Choroid plexus epithelial cell (primary cell): ENCODE results near the gene CDKN1C.
A peak's percentile ranks its signal among the peaks of the same experiment; 100 is the strongest.

Experiments
- DNase-seq: peaks from one replicate; pipeline ENCODE4 v3.0.0-alpha.2; 2010; ENCODE audit warnings: low read depth
- H3K4me3 ChIP-seq: 2 replicates; pipeline ENCODE4 v1.5.1; 2011; ENCODE audit warnings: low read depth, mild to moderate bottlenecking, control low read depth, low read length, moderate library complexity
- TF ChIP-seq, protein P1 (sequence below): conservative IDR thresholded peaks from 2 replicates; pipeline ENCODE4 v1.5.1; 2011; ENCODE audit warnings: low read depth, mild to moderate bottlenecking, control low read depth, inconsistent platforms, low read length, moderate library complexity

CDKN1C gene

DNA sequence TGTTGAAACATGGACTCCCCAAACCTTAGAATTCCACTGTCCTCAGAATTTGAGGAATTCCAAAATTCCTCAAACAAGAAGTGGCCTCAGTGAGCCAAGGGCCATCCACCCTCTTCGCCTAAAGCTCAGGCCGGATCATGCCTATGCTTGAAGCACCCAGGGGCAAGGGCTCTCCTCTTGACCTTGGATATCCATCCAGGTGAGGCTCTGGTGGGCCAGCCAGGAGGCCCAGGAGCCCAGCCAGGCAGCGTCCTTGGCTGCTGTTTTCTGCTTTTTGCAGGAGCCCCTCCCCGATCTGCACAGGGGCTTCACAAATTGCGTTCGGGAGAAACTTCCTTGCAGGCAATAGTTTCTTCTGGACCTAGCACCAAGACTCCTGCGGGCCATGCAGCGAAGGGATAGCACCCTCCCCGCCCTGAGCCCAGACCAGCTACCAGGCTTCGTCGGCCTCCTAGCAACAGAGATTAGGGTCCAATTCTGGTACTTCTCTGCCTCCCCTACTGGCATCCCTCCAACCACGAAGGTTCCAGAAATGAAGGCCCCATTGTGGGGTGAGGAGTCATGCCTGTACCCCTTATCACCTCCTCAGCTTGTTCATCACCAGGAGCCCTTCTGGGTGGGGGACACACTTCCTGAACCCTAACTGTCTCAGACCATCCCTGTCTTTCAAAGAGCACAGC is 41.7 kb upstream of the CDKN1C start:
- TF ChIP-seq, protein P1, sequence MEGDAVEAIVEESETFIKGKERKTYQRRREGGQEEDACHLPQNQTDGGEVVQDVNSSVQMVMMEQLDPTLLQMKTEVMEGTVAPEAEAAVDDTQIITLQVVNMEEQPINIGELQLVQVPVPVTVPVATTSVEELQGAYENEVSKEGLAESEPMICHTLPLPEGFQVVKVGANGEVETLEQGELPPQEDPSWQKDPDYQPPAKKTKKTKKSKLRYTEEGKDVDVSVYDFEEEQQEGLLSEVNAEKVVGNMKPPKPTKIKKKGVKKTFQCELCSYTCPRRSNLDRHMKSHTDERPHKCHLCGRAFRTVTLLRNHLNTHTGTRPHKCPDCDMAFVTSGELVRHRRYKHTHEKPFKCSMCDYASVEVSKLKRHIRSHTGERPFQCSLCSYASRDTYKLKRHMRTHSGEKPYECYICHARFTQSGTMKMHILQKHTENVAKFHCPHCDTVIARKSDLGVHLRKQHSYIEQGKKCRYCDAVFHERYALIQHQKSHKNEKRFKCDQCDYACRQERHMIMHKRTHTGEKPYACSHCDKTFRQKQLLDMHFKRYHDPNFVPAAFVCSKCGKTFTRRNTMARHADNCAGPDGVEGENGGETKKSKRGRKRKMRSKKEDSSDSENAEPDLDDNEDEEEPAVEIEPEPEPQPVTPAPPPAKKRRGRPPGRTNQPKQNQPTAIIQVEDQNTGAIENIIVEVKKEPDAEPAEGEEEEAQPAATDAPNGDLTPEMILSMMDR, result no peak
- DNase-seq, result no peak
- H3K4me3 ChIP-seq, result peak overlapping the region; percentile 81

DNA sequence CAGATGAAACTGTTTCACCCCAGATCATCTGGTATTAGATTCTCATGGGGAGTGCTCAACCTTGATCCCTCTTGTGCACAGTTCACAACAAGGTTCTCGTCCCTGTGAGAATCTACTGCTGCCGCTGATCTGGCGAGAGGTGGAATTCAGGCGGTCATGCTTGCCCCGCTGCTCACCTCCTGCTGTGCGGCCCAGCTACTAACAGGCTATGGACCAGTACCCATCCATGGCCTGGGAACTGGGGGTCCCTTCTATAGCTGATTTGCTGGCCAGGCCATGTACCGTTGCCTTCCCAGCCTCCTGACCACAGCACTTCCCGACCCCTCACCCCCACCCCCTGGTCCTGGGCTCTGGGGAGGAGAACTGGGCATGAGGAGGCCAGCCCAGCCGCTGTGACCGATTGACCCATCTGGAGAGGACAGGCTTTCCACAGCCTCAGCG is 41.1 kb upstream of the CDKN1C start:
- no peak for DNase-seq
- H3K4me3 ChIP-seq, result peak overlapping the region; percentile 3
- TF ChIP-seq, protein P1, result no peak

DNA sequence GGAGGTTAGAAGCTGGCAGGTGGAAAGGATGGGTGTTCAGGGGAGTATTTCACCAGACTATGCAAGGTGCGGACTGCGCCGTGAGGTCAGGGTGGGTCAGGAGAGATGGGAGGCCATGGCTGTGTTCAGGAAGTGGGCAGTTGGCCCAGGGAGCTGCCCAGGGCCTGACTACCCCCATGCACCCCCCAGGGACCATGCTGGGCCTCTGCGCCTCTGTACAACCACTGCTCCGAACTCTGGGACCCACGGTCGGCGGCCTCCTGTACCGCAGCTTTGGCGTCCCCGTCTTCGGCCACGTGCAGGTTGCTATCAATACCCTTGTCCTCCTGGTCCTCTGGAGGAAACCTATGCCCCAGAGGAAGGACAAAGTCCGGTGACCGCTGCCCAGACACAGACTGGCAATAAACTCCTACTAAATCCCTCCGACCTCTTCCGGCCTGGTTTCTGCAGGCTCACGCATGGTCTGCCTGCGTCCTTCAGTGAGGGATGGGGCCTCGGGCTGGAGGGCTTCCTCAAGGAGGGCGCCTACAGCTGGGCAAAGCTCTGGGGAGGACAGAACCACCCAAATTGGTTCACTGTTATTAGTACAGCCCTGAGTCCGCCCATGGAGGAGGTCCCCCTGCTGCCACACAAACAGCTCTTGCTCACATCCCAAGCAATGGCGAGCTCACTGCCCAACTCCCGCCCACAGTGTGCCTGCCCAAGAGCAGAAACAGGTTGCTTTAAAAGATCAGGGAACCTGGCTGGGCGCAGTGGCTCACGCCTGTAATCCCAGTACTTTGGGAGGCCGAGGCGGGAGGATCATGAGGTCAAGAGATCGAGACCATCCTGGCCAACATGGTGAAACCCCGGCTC is 39.5 kb upstream of the CDKN1C start:
- TF ChIP-seq, protein P1, result no peak
- no peak for DNase-seq
- H3K4me3 ChIP-seq, result no peak overlapping the region

DNA sequence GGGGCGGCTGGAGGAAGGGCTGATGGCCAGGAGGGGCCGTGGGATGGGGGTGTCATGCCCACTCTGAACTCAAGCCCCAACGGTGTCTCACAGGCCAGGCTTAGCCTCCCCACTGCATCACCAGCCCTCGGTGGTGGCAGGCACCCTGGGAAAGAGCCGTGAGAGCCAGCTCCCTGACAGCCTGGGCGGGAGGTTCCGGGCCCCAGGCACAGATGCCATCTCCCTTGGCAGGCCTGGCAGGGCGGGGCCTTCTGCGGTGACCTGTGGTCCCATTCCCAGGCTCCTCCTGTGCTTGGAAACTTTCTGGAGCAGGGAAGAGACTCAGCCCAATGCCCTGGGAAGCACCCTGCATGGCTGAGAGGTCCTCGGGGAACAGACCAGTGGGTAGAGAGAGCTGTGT is 38.8 kb upstream of the CDKN1C start:
- H3K4me3 ChIP-seq, result no peak overlapping the region
- DNase-seq, result no peak
- TF ChIP-seq, protein P1, result no peak

DNA sequence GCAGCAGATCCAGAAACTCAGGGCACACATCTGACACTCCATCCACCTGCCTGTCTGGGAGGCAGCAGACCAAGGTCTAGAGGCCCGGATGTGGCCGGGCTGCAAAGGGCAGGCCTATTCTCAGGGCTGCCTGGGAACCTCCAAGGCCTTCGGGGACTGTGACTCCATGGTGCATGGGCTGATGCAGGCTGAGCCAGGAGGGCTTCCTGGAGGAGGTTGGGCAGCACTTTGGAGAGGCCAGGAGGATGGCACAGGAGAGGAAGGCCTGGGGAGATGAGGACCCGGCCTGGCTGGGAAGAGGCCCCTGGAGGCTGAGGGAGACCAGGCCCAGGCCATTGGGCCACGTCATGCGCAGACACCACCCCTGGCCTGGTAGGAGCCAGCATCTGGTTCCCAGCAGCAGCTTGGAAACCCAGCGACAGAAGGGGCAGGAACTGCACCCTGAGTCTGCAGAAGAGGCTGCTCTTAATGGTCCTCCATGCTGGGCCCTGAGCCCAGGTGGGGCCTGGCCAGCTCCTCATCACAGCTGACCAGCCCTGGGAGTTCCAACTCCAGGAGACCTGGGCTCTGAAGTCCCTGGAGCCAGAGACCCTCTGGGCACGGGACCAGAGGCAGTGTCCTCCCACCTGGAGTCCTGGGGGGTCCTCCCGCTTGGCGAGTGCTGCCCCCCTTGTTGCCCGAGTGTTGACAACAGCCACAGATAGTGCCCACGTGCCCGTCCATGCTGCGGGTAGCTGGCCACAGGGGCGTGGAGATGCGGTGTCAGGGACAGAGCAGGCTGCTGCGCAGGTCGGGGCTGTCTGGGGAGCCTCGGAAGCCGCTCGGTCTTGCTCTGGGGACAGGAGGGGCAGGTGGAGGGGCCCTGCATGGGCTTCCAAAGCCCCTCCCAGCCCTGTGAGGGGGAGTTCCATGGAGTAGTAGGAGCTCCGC is 38.1 kb upstream of the CDKN1C start:
- DNase-seq, result no peak
- no peak overlapping the region for H3K4me3 ChIP-seq
- TF ChIP-seq, protein P1, result no peak

DNA sequence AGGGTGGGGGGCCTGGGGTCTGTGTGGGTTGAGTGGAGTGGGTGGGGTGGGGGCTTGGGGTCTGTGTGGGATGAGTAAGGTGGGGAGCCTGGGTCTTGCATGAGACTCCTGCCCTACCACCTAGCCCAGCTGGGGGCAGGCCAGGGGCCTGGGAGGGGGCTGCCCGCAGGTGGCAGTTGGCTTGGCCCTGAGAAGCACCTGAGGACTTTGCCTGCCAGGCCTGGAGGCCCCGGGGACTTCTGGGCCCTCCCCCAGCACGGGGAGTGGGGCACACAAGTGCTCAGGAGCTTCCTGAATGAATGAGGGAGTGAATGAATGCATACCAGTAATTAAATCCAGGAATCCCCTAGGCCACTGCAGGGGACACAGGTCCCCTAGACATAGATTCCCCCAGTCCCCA is 37.1 kb upstream of the CDKN1C start:
- DNase-seq, result no peak
- TF ChIP-seq, protein P1, result no peak
- H3K4me3 ChIP-seq, result no peak overlapping the region
